ENCODE measurements around the gene PAX1.

PAX1 gene

DNA sequence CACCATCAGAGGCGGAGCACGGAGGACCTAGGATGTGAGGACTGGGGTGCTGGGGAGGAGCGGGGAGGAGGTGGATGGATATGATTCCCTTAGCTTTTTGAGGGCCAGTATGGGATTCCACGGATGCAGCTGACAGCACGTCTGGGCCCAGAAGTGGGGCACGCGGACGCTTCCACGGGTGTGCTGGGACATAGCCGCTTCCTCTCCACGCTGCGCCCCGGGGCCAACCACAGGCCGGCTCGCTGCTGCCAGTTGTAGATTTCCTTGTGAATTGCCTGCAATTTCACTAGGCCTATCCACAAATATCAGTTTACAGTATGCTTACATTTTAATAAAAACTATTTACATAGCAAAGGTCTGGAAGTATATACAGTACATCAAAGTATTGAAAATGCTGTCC is 23.9 kb downstream of the PAX1 start:
- DNase-seq (ENCODE audit: low read depth): no peak
- no peak overlapping the region for H3K4me3 ChIP-seq (ENCODE audit: low read length)
- TF ChIP-seq, protein P1, sequence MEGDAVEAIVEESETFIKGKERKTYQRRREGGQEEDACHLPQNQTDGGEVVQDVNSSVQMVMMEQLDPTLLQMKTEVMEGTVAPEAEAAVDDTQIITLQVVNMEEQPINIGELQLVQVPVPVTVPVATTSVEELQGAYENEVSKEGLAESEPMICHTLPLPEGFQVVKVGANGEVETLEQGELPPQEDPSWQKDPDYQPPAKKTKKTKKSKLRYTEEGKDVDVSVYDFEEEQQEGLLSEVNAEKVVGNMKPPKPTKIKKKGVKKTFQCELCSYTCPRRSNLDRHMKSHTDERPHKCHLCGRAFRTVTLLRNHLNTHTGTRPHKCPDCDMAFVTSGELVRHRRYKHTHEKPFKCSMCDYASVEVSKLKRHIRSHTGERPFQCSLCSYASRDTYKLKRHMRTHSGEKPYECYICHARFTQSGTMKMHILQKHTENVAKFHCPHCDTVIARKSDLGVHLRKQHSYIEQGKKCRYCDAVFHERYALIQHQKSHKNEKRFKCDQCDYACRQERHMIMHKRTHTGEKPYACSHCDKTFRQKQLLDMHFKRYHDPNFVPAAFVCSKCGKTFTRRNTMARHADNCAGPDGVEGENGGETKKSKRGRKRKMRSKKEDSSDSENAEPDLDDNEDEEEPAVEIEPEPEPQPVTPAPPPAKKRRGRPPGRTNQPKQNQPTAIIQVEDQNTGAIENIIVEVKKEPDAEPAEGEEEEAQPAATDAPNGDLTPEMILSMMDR (IDR thresholded peaks at IDR 0.05; ENCODE audit: insufficient read depth, low read depth, low read length, missing control alignments): no peak

- no peak overlapping the region for H3K4me3 ChIP-seq (ENCODE audit: low read length)
- TF ChIP-seq, protein P1 (IDR thresholded peaks at IDR 0.05; ENCODE audit: insufficient read depth, low read depth, low read length, missing control alignments): no peak
- DNase-seq (ENCODE audit: low read depth): no peak
These were observed 33.7 kb downstream of the PAX1 start for GRCh38 chr20:21739161-21739560.

- no peak for DNase-seq (ENCODE audit: low read depth)
- TF ChIP-seq, protein P1 (IDR thresholded peaks at IDR 0.05; ENCODE audit: insufficient read depth, low read depth, low read length, missing control alignments): no peak
- H3K4me3 ChIP-seq (ENCODE audit: low read length): no peak overlapping the region
These were observed 34.2 kb downstream of the PAX1 start for GRCh38 chr20:21739682-21740081.

DNA sequence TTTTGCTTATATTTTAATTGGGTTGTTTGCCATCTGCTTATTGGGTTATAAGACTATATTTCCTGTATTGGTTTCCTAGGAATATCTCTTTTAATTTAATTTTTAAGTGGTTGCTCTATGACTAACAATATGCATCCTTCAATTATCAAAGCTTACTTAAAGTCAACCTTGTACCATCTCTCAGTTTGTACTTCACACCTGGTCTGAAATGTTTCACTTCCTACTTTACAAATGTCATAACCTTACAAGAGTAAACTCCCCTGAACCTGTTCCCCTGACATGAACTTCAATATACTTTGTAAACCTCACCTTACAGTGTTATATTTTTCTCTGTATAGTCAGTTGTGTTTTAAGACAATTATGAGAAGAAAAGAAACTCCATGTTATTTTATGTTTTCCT is 35.8 kb downstream of the PAX1 start:
- TF ChIP-seq, protein P1 (IDR thresholded peaks at IDR 0.05; ENCODE audit: insufficient read depth, low read depth, low read length, missing control alignments): no peak
- DNase-seq (ENCODE audit: low read depth): no peak
- no peak overlapping the region for H3K4me3 ChIP-seq (ENCODE audit: low read length)

- TF ChIP-seq, protein P1 (IDR thresholded peaks at IDR 0.05; ENCODE audit: insufficient read depth, low read depth, low read length, missing control alignments): no peak
- no peak for DNase-seq (ENCODE audit: low read depth)
- no peak overlapping the region for H3K4me3 ChIP-seq (ENCODE audit: low read length)
These were observed 57.2 kb downstream of the PAX1 start for GRCh38 chr20:21762646-21763045.

GRCh38 chr20:21767200-21767738 is 61.8 kb downstream of the PAX1 start:
- TF ChIP-seq, protein P1 (IDR thresholded peaks at IDR 0.05; ENCODE audit: insufficient read depth, low read depth, low read length, missing control alignments): no peak
- no peak for DNase-seq (ENCODE audit: low read depth)
- H3K4me3 ChIP-seq (ENCODE audit: low read length): no peak overlapping the region

- no peak overlapping the region for H3K4me3 ChIP-seq (ENCODE audit: low read length)
- TF ChIP-seq, protein P1 (IDR thresholded peaks at IDR 0.05; ENCODE audit: insufficient read depth, low read depth, low read length, missing control alignments): no peak
- DNase-seq (ENCODE audit: low read depth): no peak
These were observed 62.3 kb downstream of the PAX1 start for GRCh38 chr20:21767739-21768223.
